C4-2B (cell line): ENCODE measurements around the gene BFSP1.

ENCODE experiments used
- H3K27ac ChIP-seq: fragments of 450-650 bp; 2 replicates; pipeline ENCODE4 v1.5.1; 2017
- CTCF ChIP-seq: fragments of 450-650 bp; conservative IDR thresholded peaks from 2 replicates; pipeline ENCODE4 v1.5.1; 2017; ENCODE audit warnings: mild to moderate bottlenecking
- ZFX ChIP-seq: fragments of 450-650 bp; IDR thresholded peaks from 2 replicates; pipeline ENCODE4 v1.6.1; 2017

BFSP1 gene

GRCh38 chr20:17471606-17472187, 59.5 kb downstream of the BFSP1 start:
- no peak overlapping the region for H3K27ac ChIP-seq
- no peak for TF ChIP-seq ZFX
- TF ChIP-seq CTCF = no peak

- TF ChIP-seq ZFX = no peak
- H3K27ac ChIP-seq = no peak overlapping the region
These were observed 60.2 kb downstream of the BFSP1 start for GRCh38 chr20:17470973-17471372.

- TF ChIP-seq CTCF (no peak), ZFX (no peak)
- H3K27ac ChIP-seq = no peak overlapping the region
These were observed 60.7 kb downstream of the BFSP1 start for GRCh38 chr20:17470521-17470920.

GRCh38 chr20:17469246-17470030, 61.7 kb downstream of the BFSP1 start:
- no peak overlapping the region for H3K27ac ChIP-seq
- TF ChIP-seq ZFX (no peak), CTCF (no peak)

DNA sequence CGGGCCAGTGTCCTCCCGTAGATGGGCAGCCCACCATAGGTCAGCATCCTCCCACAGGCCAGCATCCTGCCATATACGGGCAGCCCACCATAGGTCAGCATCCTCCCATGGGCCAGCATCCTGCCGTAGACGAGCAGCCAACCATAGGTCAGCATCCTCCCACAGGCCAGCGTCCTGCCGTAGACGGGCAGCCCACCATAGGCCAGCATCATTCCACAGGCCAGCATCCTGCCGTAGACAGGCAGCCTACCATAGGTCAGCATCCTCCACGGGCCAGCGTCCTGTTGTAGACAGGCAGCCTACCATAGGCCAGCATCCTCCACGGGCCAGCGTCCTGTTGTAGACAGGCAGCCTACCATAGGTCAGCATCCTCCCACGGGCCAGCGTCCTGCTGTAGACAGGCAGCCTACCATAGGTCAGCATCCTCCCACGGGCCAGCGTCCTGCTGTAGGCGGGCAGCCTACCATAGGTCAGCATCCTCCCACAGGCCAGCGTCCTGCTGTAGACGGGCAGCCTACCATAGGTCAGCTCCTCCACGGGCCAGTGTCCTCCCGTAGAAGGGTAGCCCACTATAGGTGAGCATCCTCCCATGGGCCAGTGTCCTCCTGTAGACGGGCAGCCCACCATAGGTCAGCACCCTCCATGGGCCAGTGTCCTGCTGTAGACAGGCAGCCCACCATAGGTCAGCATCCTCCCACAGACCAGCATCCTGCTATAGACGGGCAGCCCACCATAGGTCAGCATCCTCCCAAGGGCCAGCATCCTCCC, 62.9 kb downstream of the BFSP1 start:
- TF ChIP-seq ZFX (no peak), CTCF (no peak)
- no peak overlapping the region for H3K27ac ChIP-seq

- H3K27ac ChIP-seq = no peak overlapping the region
- TF ChIP-seq ZFX (no peak), CTCF (no peak)
These were observed 64.0 kb downstream of the BFSP1 start for GRCh38 chr20:17467120-17467655.

DNA sequence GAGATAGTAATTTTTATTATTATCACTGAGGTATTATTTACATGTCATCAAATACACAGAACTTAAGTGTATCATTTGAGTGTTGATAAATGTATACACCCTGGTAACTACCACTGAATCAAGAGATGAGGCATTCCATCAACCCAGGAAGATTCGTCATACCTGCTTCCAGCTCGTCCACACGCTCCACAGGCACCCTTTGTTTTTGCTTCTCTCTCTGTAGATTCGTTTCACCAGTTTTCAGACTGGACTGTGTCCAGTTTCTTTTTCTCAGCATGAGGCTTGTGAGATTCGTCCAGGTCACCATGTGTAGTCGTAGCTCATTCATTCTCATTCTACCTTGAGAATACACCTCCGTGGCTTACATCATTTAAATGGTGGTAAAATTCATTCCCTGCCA, 64.5 kb downstream of the BFSP1 start:
- H3K27ac ChIP-seq = no peak overlapping the region
- no peak for TF ChIP-seq CTCF
- no peak for TF ChIP-seq ZFX
